CD4-positive, alpha-beta memory T cell (primary cell): ENCODE measurements around the gene ABCC1. TPM values are rescaled to one million over a fixed set of nuclear protein-coding genes. Genes with fewer than 3 reads are reported as not detected.

Experiments used
- CTCF ChIA-PET: fragments of 350-600 bp; sonication (Branson Sonifier 250); formaldehyde crosslinking; loops from one replicate; lab custom pipeline; 2021; ENCODE audit warnings: inconsistent platforms; ENCODE audit not compliant: partially characterized antibody; lab: Charles Lee
- POLR2A ChIA-PET: fragments of 350-600 bp; sonication (Branson Sonifier 250); formaldehyde crosslinking; loops from one replicate; lab custom pipeline; 2021; ENCODE audit not compliant: partially characterized antibody; lab: Charles Lee
- DNase-seq, 5 donors: peaks; one replicate each; pipeline versions ENCODE4 v3.0.0 to v3.0.0-alpha.2; 2020 to 2022; ENCODE audit warnings: mixed read lengths in 1 of 5
- H3K27ac ChIP-seq: one replicate; pipeline ENCODE4 v1.7.0; 2013; ENCODE audit warnings: low read depth, low read length
- H3K27me3 ChIP-seq: 2 replicates; pipeline ENCODE4 v1.7.0; 2013; ENCODE audit warnings: mild to moderate bottlenecking, low read length, moderate library complexity; ENCODE audit not compliant: insufficient read depth
- H3K36me3 ChIP-seq: 2 replicates; pipeline ENCODE4 v1.7.0; 2013; ENCODE audit warnings: mild to moderate bottlenecking, low read length, moderate library complexity; ENCODE audit not compliant: insufficient read depth
- H3K4me1 ChIP-seq: 2 replicates; pipeline ENCODE4 v1.7.0; 2013; ENCODE audit warnings: mild to moderate bottlenecking, low read length, moderate library complexity; ENCODE audit not compliant: insufficient read depth
- H3K4me3 ChIP-seq, 2 donors: one replicate each; pipeline ENCODE4 v1.7.0; 2013; ENCODE audit warnings: low read length in 2 of 2, mild to moderate bottlenecking in 1 of 2
- H3K9me3 ChIP-seq, 2 donors: one replicate each; pipeline ENCODE4 v1.7.0; 2013; ENCODE audit warnings: low read length in 2 of 2, control low read depth in 1 of 2; ENCODE audit not compliant: control insufficient read depth in 1 of 2
- H3K27ac Mint-ChIP-seq, 7 donors: one replicate each; pipeline ENCODE4 v1.8.0; 2020 to 2021; ENCODE audit warnings: mixed read lengths in 7 of 7, mild to moderate bottlenecking in 6 of 7, inconsistent platforms in 3 of 7, moderate library complexity in 3 of 7
- H3K27me3 Mint-ChIP-seq, 2 donors: one replicate each; pipeline ENCODE4 v1.8.0; 2020 to 2021; ENCODE audit warnings: mixed read lengths in 2 of 2
- H3K36me3 Mint-ChIP-seq, 2 donors: one replicate each; pipeline ENCODE4 v1.8.0; 2020 to 2021; ENCODE audit warnings: mixed read lengths in 2 of 2, inconsistent platforms in 1 of 2, mild to moderate bottlenecking in 1 of 2
- H3K4me1 Mint-ChIP-seq, 4 donors: one replicate each; pipeline ENCODE4 v1.8.0; 2020 to 2021; ENCODE audit warnings: mixed read lengths in 4 of 4, mild to moderate bottlenecking in 1 of 4
- H3K4me3 Mint-ChIP-seq, 8 donors: one replicate each; pipeline ENCODE4 v1.8.0; 2020 to 2021; ENCODE audit warnings: mixed read lengths in 8 of 8, mild to moderate bottlenecking in 7 of 8, moderate library complexity in 6 of 8, inconsistent platforms in 3 of 8
- H3K9me3 Mint-ChIP-seq, 8 donors: one replicate each; pipeline ENCODE4 v1.8.0; 2020 to 2021; ENCODE audit warnings: mixed read lengths in 8 of 8, mild to moderate bottlenecking in 5 of 8, inconsistent platforms in 3 of 8, moderate library complexity in 1 of 8
- intact Hi-C: fragments of 100-400 bp; cut with micrococcal nuclease; formaldehyde crosslinking; loops from one replicate; pipeline ENCODE4 v1.15.1; 2023
- polyA plus RNA-seq, 2 donors: library from polyadenylated mRNA; unstranded; fragments of 300-500 nt; fragmentation: Illumina TruSeq; gene quantifications; one replicate each; pipeline ENCODE4 v1.2.3, GENCODE V29; 2021
- total RNA-seq, 2 experiments: library from RNA; stranded (reverse); gene quantifications; one replicate each; pipeline ENCODE4 v1.2.3, GENCODE V29; 2021

ABCC1 gene
- total and polyA plus RNA-seq, 4 experiments from 2014 or later: 1.9 to 69.9 (median 34.2) TPM

GRCh38 chr16:16121185-16121727, 171.8 kb downstream of the ABCC1 start:
- H3K27ac Mint-ChIP-seq: peak overlapping the region in 2 of 7 donors; percentile 41 to 77
- peaks cover 70% of the 10 kb centered on the region for H3K36me3 ChIP-seq
- intact Hi-C loops: no loop called here

GRCh38 chr16:16122264-16122663, 172.8 kb downstream of the ABCC1 start:
- Histone ChIP-seq H3K4me1 (no peaks in the 10 kb centered on the region), H3K9me3 (peaks cover 0 to 19% of the 10 kb centered on the region in 2 donors), H3K27ac (no peak overlapping the region), H3K27me3 (no peaks in the 10 kb centered on the region), H3K36me3 (peaks cover 61% of the 10 kb centered on the region), H3K4me3 (no peak overlapping the region)
- peaks cover 3 to 37% (median 21%) of the 10 kb centered on the region in 8 donors for H3K9me3 Mint-ChIP-seq
- H3K4me1 Mint-ChIP-seq: peaks cover 0 to 23% (median 1%) of the 10 kb centered on the region in 4 donors
- H3K36me3 Mint-ChIP-seq: peaks cover 85 to 92% of the 10 kb centered on the region in 2 donors
- intact Hi-C loops: no loop called here
- POLR2A ChIA-PET: no interaction called here
- no peak overlapping the region for H3K4me3 Mint-ChIP-seq
- H3K27me3 Mint-ChIP-seq: no peaks in the 10 kb centered on the region
- CTCF ChIA-PET: interaction anchor here (0.6 to 0.7 kb wide), 2 partner anchors 89 to 274 kb away, joined by 3 read pairs; no protein-coding TSS in a partner anchor
- H3K27ac Mint-ChIP-seq: peak overlapping the region in 3 of 7 donors; percentile 22 to 70 (median 54)
- DNase-seq: no peak

More at GRCh38 chr16:16121185-16121727, 171.8 kb downstream of the ABCC1 start:
- H3K27ac ChIP-seq: no peak overlapping the region
- Mint-ChIP-seq H3K27me3 (no peaks in the 10 kb centered on the region), H3K36me3 (peaks cover 89 to 90% of the 10 kb centered on the region in 2 donors), H3K4me3 (no peak overlapping the region), H3K4me1 (peaks cover 0 to 19% (median 0%) of the 10 kb centered on the region in 4 donors), H3K9me3 (peaks cover 3 to 43% (median 26%) of the 10 kb centered on the region in 8 donors)
- ChIA-PET CTCF (interaction anchor here (0.6 to 1.9 kb wide), 2 partner anchors 246 to 273 kb away, joined by 3 to 4 read pairs; no protein-coding TSS in a partner anchor), POLR2A (no interaction called here)
- H3K27me3 ChIP-seq: no peaks in the 10 kb centered on the region
- no peaks in the 10 kb centered on the region for H3K4me1 ChIP-seq
- no peak for DNase-seq
- H3K4me3 ChIP-seq: no peak overlapping the region
- H3K9me3 ChIP-seq: peaks cover 0 to 19% of the 10 kb centered on the region in 2 donors

- H3K27ac Mint-ChIP-seq: peak overlapping the region in 1 of 7 donors; percentile 27
- H3K4me1 ChIP-seq: no peaks in the 10 kb centered on the region
- H3K36me3 ChIP-seq: peaks cover 48% of the 10 kb centered on the region
- H3K36me3 Mint-ChIP-seq: peaks cover 74 to 79% of the 10 kb centered on the region in 2 donors
- H3K9me3 ChIP-seq: peaks cover 0 to 9% of the 10 kb centered on the region in 2 donors
- ChIA-PET POLR2A (no interaction called here), CTCF (interaction anchor here (1.0 to 1.8 kb wide), 2 partner anchors 302 to 356 kb away, joined by 3 to 4 read pairs; no protein-coding TSS in a partner anchor)
- H3K27ac ChIP-seq: no peak overlapping the region
- intact Hi-C loops: no loop called here
- no peaks in the 10 kb centered on the region for H3K27me3 ChIP-seq
- peaks cover 3 to 25% (median 14%) of the 10 kb centered on the region in 8 donors for H3K9me3 Mint-ChIP-seq
- peaks cover 0 to 22% (median 5%) of the 10 kb centered on the region in 4 donors for H3K4me1 Mint-ChIP-seq
- no peak for DNase-seq
- H3K4me3 ChIP-seq: no peak overlapping the region
- no peak overlapping the region for H3K4me3 Mint-ChIP-seq
- no peaks in the 10 kb centered on the region for H3K27me3 Mint-ChIP-seq
Observed at GRCh38 chr16:16124438-16124837, 175.0 kb downstream of the ABCC1 start.

GRCh38 chr16:16124974-16125373, 175.6 kb downstream of the ABCC1 start:
- H3K27ac ChIP-seq: no peak overlapping the region
- peaks cover 0 to 16% (median 5%) of the 10 kb centered on the region in 4 donors for H3K4me1 Mint-ChIP-seq
- ChIA-PET POLR2A (no interaction called here), CTCF (interaction anchor here (1.0 to 1.8 kb wide), 2 partner anchors 303 to 356 kb away, joined by 3 to 4 read pairs; no protein-coding TSS in a partner anchor)
- no peaks in the 10 kb centered on the region for H3K27me3 ChIP-seq
- intact Hi-C loops: no loop called here
- H3K4me1 ChIP-seq: no peaks in the 10 kb centered on the region
- no peak overlapping the region for H3K4me3 ChIP-seq
- H3K9me3 ChIP-seq: peaks cover 0 to 9% of the 10 kb centered on the region in 2 donors
- no peak overlapping the region for H3K4me3 Mint-ChIP-seq
- peaks cover 49% of the 10 kb centered on the region for H3K36me3 ChIP-seq
- no peak for DNase-seq
- H3K9me3 Mint-ChIP-seq: peaks cover 3 to 25% (median 14%) of the 10 kb centered on the region in 8 donors
- H3K27ac Mint-ChIP-seq: no peak overlapping the region
- no peaks in the 10 kb centered on the region for H3K27me3 Mint-ChIP-seq
- H3K36me3 Mint-ChIP-seq: peaks cover 69 to 75% of the 10 kb centered on the region in 2 donors

GRCh38 chr16:16126896-16127295, 177.5 kb downstream of the ABCC1 start:
- Mint-ChIP-seq H3K27me3 (no peaks in the 10 kb centered on the region), H3K36me3 (peaks cover 57 to 73% of the 10 kb centered on the region in 2 donors), H3K4me1 (peaks cover 0 to 12% (median 5%) of the 10 kb centered on the region in 4 donors), H3K27ac (peak overlapping the region in 4 of 7 donors; percentile 17 to 78 (median 58)), H3K4me3 (no peak overlapping the region), H3K9me3 (peaks cover 3 to 25% (median 13%) of the 10 kb centered on the region in 8 donors)
- DNase-seq: no peak
- ChIA-PET POLR2A (no interaction called here), CTCF (interaction anchor here (1.2 to 3.0 kb wide), 6 partner anchors 8 to 361 kb away, joined by 4 to 10 read pairs (median 6); partner anchors contain the start of gene CEP20)
- no peak overlapping the region for H3K4me3 ChIP-seq
- peaks cover 48% of the 10 kb centered on the region for H3K36me3 ChIP-seq
- intact Hi-C loops: loop anchor here (1.0 to 2.0 kb wide), 3 partner anchors 178 to 700 kb away; partner anchors contain the start of gene ABCC1
- H3K9me3 ChIP-seq: peaks cover 0 to 9% of the 10 kb centered on the region in 2 donors
- H3K4me1 ChIP-seq: no peaks in the 10 kb centered on the region
- no peak overlapping the region for H3K27ac ChIP-seq
- no peaks in the 10 kb centered on the region for H3K27me3 ChIP-seq

GRCh38 chr16:16127469-16128116, 178.2 kb downstream of the ABCC1 start:
- no peaks in the 10 kb centered on the region for H3K27me3 ChIP-seq
- H3K27ac Mint-ChIP-seq: peak overlapping the region in 6 of 7 donors; percentile 17 to 88 (median 60)
- H3K4me3 ChIP-seq: no peak overlapping the region
- no peak overlapping the region for H3K27ac ChIP-seq
- intact Hi-C loops: loop anchor here (1.0 to 2.0 kb wide), 3 partner anchors 178 to 700 kb away; partner anchors contain the start of gene ABCC1
- POLR2A ChIA-PET: no interaction called here
- H3K4me1 Mint-ChIP-seq: peaks cover 0 to 12% (median 5%) of the 10 kb centered on the region in 4 donors
- peak; percentile 63 to 68 (median 66) for DNase-seq
- H3K9me3 ChIP-seq: peaks cover 0 to 9% of the 10 kb centered on the region in 2 donors
- peaks cover 52 to 72% of the 10 kb centered on the region in 2 donors for H3K36me3 Mint-ChIP-seq
- no peaks in the 10 kb centered on the region for H3K4me1 ChIP-seq
- CTCF ChIA-PET: interaction anchor here (0.7 to 3.0 kb wide), 14 partner anchors 8 to 506 kb away, joined by 3 to 10 read pairs (median 4); partner anchors contain the start of gene CEP20
- no peak overlapping the region for H3K4me3 Mint-ChIP-seq
- peaks cover 3 to 25% (median 13%) of the 10 kb centered on the region in 8 donors for H3K9me3 Mint-ChIP-seq
- H3K27me3 Mint-ChIP-seq: no peaks in the 10 kb centered on the region
- H3K36me3 ChIP-seq: peaks cover 43% of the 10 kb centered on the region
